ENCODE data around the gene COX6A2. TPM values are rescaled to one million over a fixed set of nuclear protein-coding genes. Genes with fewer than 3 reads are reported as not detected.

COX6A2 gene
- total RNA-seq, 1 donor: not detected

- no peak overlapping the region for H3K4me3 ChIP-seq (ENCODE audit: low read depth, low read length)
- DNase-seq (ENCODE audit: low read depth): no peak
- no peak for TF ChIP-seq CTCF (IDR thresholded peaks at IDR 0.05; ENCODE audit: insufficient read depth, low read length)
These were observed 34.0 kb upstream of the COX6A2 start for GRCh38 chr16:31461921-31462804.

GRCh38 chr16:31461201-31461920, 33.2 kb upstream of the COX6A2 start:
- DNase-seq (ENCODE audit: low read depth): no peak
- H3K4me3 ChIP-seq (ENCODE audit: low read depth, low read length): no peak overlapping the region
- TF ChIP-seq CTCF (IDR thresholded peaks at IDR 0.05; ENCODE audit: insufficient read depth, low read length): no peak

- peak overlapping the region; percentile 68 for H3K4me3 ChIP-seq (ENCODE audit: low read depth, low read length)
- peak; percentile 82 for TF ChIP-seq CTCF (IDR thresholded peaks at IDR 0.05; ENCODE audit: insufficient read depth, low read length)
- peak; percentile 73 for DNase-seq (ENCODE audit: low read depth)
These were observed 32.4 kb upstream of the COX6A2 start for GRCh38 chr16:31460582-31461002.

GRCh38 chr16:31459687-31460581, 31.8 kb upstream of the COX6A2 start:
- peak overlapping the region; percentile 85 for H3K4me3 ChIP-seq (ENCODE audit: low read depth, low read length)
- no peak for TF ChIP-seq CTCF (IDR thresholded peaks at IDR 0.05; ENCODE audit: insufficient read depth, low read length)
- DNase-seq (ENCODE audit: low read depth): peak; percentile 99

- H3K4me3 ChIP-seq (ENCODE audit: low read depth, low read length): peak within 1 kb of the TSS; percentile 85
- peak; percentile 98 for DNase-seq (ENCODE audit: low read depth)
- peak; percentile 67 for TF ChIP-seq CTCF (IDR thresholded peaks at IDR 0.05; ENCODE audit: insufficient read depth, low read length)
These were observed 30.9 kb upstream of the COX6A2 start, which contains the start of gene ARMC5 for GRCh38 chr16:31458844-31459686. Gene ARMC5 (plus strand): TSS chr16:31459501. CDS start chr16:31459525, 24 bp downstream.
